Myocyte (in vitro differentiated cells): Measurements from ENCODE around the gene MDFI. TPM values are rescaled to one million over a fixed set of nuclear protein-coding genes. Genes with fewer than 3 reads are reported as not detected.

Source experiments
- DNase-seq: peaks from one replicate; pipeline ENCODE4 v3.0.0-alpha.2; 2012; ENCODE audit warnings: low read depth
- total RNA-seq: library from RNA; depleted of rRNA; stranded (reverse); fragments of >200 nt; gene quantifications from 2 replicates; pipeline ENCODE4 v1.2.3, GENCODE V29; 2014

The MDFI gene
- total RNA-seq, 1 donor from 2014 or later, result not detected

GRCh38 chr6:41648921-41649320, 10.7 kb downstream of the MDFI start:
- peak; percentile 58 for DNase-seq

GRCh38 chr6:41649596-41649995, 11.3 kb downstream of the MDFI start:
- no peak for DNase-seq

- no peak for DNase-seq
Measured at GRCh38 chr6:41650120-41650519, 11.9 kb downstream of the MDFI start.

DNA sequence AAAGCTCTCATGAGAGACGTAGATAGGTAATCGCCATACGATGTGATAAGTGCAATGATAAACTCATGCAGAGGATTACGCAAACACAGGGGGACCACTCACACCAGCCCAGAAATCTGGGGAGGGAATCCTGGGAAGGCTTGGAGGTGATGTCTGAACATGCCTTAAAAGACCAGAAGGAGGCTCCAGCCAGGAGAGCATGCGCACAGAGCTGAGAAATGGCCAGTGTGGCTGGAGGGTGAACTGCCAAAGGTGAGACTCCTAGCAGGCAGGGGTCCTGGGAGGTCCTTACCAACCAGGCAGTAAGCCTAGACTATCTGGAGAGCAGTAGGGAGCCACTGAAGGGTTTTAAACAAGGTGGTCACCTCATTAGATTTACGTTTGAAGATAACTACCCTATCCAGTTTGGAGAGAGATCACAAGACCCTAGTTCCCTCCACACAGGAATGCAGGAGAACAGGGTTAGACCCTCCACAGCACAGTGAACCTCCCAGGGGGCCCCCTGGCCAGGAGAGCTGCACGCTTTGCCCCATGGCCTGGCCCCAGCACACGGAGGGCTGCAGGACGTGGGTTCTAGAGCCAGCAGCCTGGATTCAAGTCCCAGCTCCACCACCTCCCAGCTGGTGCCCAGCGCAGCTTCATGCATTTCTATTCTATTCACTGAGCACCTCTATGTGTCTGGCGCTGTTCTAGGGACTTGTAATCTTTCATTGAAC, 13.1 kb downstream of the MDFI start:
- DNase-seq, result no peak

- DNase-seq, result no peak
Measured at GRCh38 chr6:41651962-41652657, 13.8 kb downstream of the MDFI start.

DNA sequence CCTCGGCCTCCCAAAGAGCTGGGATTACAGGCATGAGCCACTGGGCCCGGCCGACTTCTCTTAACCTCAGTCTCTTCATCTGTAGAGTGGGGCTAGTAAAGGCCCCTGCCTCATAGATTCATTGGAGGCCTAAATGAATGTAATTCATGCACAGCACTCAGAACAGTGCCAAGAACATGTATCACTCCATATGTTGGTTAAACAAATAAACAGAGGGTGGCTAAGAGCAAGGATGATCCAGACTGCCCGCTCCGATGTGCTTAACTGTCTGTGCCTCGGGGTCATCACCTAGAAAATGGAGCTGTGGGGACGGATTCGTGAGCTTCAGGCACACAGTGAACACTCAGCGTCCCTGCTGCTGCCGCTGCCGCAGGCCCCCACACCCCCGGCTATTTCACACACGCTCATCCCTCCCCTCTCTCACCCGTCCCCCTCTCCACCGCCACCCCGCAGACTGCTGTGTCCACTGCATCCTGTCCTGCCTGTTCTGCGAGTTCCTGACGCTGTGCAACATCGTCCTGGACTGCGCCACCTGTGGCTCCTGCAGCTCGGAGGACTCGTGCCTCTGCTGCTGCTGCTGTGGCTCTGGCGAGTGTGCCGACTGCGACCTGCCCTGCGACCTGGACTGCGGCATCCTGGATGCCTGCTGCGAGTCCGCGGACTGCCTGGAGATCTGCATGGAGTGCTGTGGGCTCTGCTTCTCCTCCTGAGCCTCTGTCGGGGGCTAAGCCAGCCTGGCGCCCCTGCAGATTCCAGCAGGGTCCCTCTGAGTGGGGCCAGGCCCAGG, 14.8 kb downstream of the MDFI start:
- no peak for DNase-seq

- DNase-seq, result no peak
Measured at GRCh38 chr6:41653691-41654090, 15.4 kb downstream of the MDFI start.

DNA sequence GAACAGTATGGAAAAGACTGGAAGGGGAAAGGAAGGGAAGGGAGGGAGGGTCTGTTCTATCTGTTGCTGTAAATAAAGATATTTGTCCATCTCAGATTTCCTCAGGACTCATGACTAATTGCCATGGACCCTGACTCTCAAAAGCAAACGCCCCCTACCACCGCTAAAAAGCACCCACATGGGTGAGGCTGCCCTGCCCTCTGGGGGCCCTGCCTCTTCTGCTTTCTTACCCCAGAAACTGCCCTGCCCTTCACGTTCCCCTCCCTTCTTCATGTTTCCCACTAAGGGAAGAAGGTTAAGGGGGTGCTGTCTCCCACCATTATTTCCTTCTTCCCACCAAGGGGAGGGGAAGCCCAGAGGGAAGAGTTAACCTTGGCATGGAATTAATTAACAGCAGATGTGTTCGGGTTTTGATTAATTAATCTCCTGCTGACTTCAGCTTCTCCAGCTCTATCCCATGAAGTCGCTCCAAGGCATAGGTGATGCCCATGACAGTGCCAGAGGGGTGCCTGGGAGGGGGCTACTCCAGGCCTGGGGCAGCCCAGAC, 16.0 kb downstream of the MDFI start:
- DNase-seq, result no peak

GRCh38 chr6:41654698-41655151, 16.5 kb downstream of the MDFI start:
- DNase-seq, result no peak

DNA sequence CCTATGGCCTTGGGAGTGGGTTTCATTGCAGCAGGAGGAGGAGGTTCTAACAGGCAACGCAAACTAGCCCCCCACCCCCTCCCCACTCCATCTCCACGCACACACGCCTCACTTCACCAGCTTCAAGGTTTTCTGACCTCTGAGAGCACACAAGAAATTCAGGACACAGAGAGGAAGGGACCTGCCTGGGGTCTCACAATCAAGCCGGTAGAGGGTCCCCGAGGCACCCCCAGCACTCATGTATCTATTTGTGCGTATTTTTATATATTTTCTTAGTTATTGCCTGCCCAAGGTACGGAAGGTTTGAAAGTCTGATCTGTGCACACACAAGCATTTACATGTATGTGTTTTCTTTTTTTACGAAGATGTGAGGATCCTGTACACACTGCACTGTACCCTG, 16.9 kb downstream of the MDFI start:
- DNase-seq, result no peak

DNA sequence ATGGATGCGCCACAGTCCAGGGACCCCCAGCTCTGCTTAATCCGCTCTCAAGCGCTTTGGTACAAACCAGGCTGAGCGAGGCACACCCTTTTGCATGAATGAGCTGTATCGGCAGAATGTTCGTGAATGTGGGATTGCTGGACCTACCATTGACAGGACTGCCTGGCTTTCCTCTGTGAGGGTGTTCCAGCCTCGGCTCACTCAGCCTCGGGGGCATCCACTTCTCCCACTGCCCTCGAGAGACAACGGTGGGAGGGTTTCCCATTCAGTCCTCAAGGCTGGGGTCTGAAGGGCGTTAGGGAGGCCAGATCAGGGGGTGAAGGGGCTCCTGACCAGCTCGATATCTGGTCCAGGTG, 17.4 kb downstream of the MDFI start:
- DNase-seq, result no peak

- DNase-seq, result no peak
Measured at GRCh38 chr6:41656002-41656691, 17.9 kb downstream of the MDFI start.

DNA sequence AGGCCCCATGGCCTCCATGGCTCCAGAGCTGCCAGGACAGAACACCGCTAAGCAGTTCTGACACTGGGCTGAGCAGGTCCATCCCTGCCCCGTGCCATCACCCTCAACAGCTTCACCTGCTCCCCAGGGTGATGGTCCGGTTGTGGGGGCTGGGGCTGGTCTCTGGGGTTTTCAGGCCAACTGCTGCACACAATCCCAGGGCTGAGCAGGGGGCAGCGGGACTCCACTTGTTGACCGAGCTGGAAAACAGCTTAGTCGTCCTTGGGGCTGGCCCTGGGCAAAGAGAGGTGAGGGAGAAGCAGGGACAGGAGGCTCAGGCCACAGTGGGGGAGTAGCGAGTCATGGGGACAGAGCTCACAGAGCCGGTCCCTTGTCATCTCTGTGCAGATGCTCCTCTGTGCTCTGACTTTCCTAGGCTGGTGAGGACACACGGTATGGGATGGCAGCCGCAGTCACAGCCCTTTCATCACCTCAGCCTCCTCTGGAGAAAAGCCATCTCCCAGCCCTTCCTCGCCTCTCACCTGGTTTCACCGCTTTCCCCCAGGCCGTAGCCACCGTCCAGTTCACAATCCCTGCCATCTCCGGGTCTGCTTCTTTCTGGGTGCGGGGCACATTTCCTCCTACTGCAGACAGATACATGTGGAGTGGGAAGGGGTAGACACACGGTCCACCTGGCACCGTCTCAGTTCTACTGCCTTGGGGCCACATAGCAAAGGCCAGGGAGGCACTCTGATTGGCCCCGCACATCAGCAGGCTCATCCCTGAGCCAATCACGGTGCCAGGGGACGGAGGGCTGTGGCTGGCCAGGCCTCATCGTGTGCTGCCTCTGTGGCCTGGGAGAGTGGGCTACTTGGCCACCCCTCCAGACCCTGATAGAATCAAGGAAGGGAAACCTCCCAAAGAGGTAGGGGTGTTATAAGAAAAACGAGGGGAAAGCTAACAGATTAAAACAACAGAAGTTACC, 19.1 kb downstream of the MDFI start:
- no peak for DNase-seq

- no peak for DNase-seq
Measured at GRCh38 chr6:41658636-41659035, 20.4 kb downstream of the MDFI start.

GRCh38 chr6:41659935-41660334, 21.7 kb downstream of the MDFI start:
- DNase-seq, result no peak

- DNase-seq, result no peak
Measured at GRCh38 chr6:41663568-41663967, 25.3 kb downstream of the MDFI start.

GRCh38 chr6:41664271-41664670, 26.0 kb downstream of the MDFI start:
- no peak for DNase-seq

GRCh38 chr6:41667195-41667594, 28.9 kb downstream of the MDFI start:
- DNase-seq, result no peak

- no peak for DNase-seq
Measured at GRCh38 chr6:41668968-41669367, 30.7 kb downstream of the MDFI start.

DNA sequence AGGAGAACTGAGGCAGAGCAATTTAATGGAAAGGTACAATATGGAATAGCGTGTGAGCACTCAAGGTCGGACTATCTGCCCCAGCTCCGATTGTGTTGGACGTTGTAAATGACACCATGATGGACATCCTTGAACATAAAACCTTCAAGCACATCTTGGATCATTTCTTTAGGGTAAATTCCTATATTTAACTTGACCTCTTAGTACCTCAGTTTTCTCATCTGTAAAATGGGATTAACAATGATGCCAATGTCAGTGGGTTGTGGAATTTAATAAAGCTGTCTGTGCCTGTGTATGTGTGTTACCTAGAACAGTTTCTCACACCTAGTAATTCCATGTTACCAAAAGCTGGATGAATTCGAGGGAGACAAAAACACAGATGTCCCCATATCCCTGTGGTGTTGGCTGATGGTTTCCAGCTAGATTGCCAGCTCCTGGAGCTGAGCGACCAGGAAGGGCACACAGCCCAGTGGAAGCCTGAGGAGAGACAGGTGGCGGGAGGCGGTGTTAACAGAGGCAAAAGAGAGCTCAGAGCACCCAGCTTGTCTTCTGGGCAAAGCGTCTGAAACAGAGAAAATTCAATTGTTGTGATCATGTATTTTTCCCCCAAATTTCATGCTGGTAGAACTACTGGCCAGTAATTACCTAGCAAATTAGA, 32.6 kb downstream of the MDFI start:
- no peak for DNase-seq
